Measurements from ENCODE around the gene RSBN1.
A peak's percentile ranks its signal among the peaks of the same experiment; 100 is the strongest.

GRCh38 chr1:113835686-113836290 is 23.5 kb upstream of the RSBN1 start:
- TF ChIP-seq CTCF (conservative IDR thresholded peaks at IDR 0.05 in 1 of 2, IDR thresholded peaks at IDR 0.05 in 1 of 2; ENCODE audit: low read depth in 1 of 2, low read length in 2 of 2) (peak in 1 of 2 donors; percentile 42), EZH2 (IDR thresholded peaks at IDR 0.05; ENCODE audit: low read length, missing control alignments) (no peak)

All from fibroblast of lung (primary cell).